CD4-positive, alpha-beta T cell (primary cell): ENCODE data around the gene KCNIP4. TPM values are rescaled to one million over a fixed set of nuclear protein-coding genes. Genes with fewer than 3 reads are reported as not detected.

ENCODE experiments used
- ATAC-seq: fragments of 200-7000 bp; cut with Tn5 transposase; one replicate; pipeline ENCODE4 v1.10.0; 2022; ENCODE audit warnings: mild to moderate bottlenecking; ENCODE audit not compliant: poor library complexity
- CTCF ChIA-PET: fragments of 350-600 bp; sonication (Branson Sonifier 250); formaldehyde crosslinking; loops from one replicate; lab custom pipeline; 2021; ENCODE audit warnings: antibody characterized with exemption, inconsistent platforms; lab: Charles Lee
- POLR2A ChIA-PET: fragments of 350-600 bp; sonication (Branson Sonifier 250); formaldehyde crosslinking; loops from one replicate; lab custom pipeline; 2021; ENCODE audit warnings: antibody characterized with exemption, inconsistent platforms; lab: Charles Lee
- DNase-seq, 14 experiments: peaks; one replicate each; pipeline ENCODE4 v3.0.0-alpha.2; 2013 to 2020; ENCODE audit warnings: mixed read lengths in 2 of 14
- H3K27ac ChIP-seq, 2 donors: one replicate each; pipeline versions ENCODE4 v1.5.1 to v1.7.0; 2013; ENCODE audit warnings: low read length in 2 of 2, low read depth in 1 of 2, mild to moderate bottlenecking in 1 of 2
- H3K27me3 ChIP-seq, 2 experiments: 1 replicate in 1 of 2; 2 replicates in 1 of 2; pipeline versions ENCODE4 v1.6.1 to v1.7.0; 2013; ENCODE audit warnings: low read length in 2 of 2, control low read depth in 1 of 2, mild to moderate bottlenecking in 1 of 2, moderate library complexity in 1 of 2; ENCODE audit not compliant: insufficient read depth in 2 of 2, control insufficient read depth in 1 of 2
- H3K36me3 ChIP-seq: one replicate; pipeline ENCODE4 v1.6.1; 2013; ENCODE audit warnings: low read length, control low read depth; ENCODE audit not compliant: insufficient read depth
- H3K4me1 ChIP-seq: one replicate; pipeline ENCODE4 v1.6.1; 2013; ENCODE audit warnings: low read length, control low read depth; ENCODE audit not compliant: insufficient read depth
- H3K4me3 ChIP-seq: one replicate; pipeline ENCODE4 v1.5.1; 2013; ENCODE audit warnings: mild to moderate bottlenecking, low read length, moderate library complexity
- H3K9me3 ChIP-seq, 2 experiments: 1 replicate in 1 of 2; 2 replicates in 1 of 2; pipeline versions ENCODE4 v1.6.1 to v1.7.0; 2013; ENCODE audit warnings: low read length in 2 of 2, mild to moderate bottlenecking in 2 of 2, control low read depth in 1 of 2, moderate library complexity in 1 of 2; ENCODE audit not compliant: control insufficient read depth in 1 of 2, insufficient read depth in 1 of 2
- H3K27ac Mint-ChIP-seq: one replicate; pipeline ENCODE4 v1.8.0; 2020; ENCODE audit warnings: mixed read lengths
- H3K27me3 Mint-ChIP-seq: one replicate; pipeline ENCODE4 v1.8.0; 2021; ENCODE audit warnings: mixed read lengths
- H3K36me3 Mint-ChIP-seq: one replicate; pipeline ENCODE4 v1.8.0; 2021; ENCODE audit warnings: low read depth, mixed read lengths
- H3K4me1 Mint-ChIP-seq: one replicate; pipeline ENCODE4 v1.8.0; 2021; ENCODE audit warnings: low read depth, mixed read lengths
- H3K4me3 Mint-ChIP-seq: one replicate; pipeline ENCODE4 v1.8.0; 2020; ENCODE audit warnings: mild to moderate bottlenecking, mixed read lengths
- H3K9me3 Mint-ChIP-seq: one replicate; pipeline ENCODE4 v1.8.0; 2020; ENCODE audit warnings: mixed read lengths
- intact Hi-C, 2 experiments: fragments of 100-400 bp; cut with DNase I in 1 of 2; cut with micrococcal nuclease in 1 of 2; formaldehyde crosslinking; loops; one replicate each; pipeline versions ENCODE4 v1.15.1 to v1.9.0; 2023 to 2025; cut with DNase I, micrococcal nuclease
- total RNA-seq, 174 experiments: library from RNA in 2 of 174; stranded (reverse) in 2 of 174; gene quantifications; one replicate each; pipeline ENCODE4 v1.2.3 and lab custom pipeline; 2021 to 2026
- TF ChIP-seq, protein P1 (sequence below): fragments of 200-600 bp; IDR thresholded peaks from one replicate; pipeline ENCODE4 v1.8.0; 2022; ENCODE audit warnings: antibody characterized with exemption, mild to moderate bottlenecking

KCNIP4 gene
- total RNA-seq, 2 experiments from 2014 or later, result not detected

DNA sequence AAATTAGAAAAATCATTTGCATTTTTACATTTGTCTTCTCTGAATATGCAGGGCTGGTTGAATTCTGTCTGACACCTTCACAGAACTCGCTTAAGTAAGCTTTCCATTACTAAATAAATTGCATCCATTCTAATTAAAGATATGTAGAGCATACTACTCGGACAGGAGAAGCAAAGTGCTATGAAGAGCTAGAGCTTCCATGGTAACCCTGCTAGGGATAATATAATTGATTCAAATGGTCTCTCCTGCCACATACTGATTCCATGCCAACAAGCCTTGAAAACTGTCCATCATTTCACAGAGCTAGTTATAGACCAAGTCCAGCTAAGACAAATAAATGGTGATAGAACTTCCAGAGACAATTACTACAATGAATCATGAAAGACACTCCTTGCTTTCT is 571.5 kb downstream of the KCNIP4 start:
- DNase-seq, result no peak
- no peaks in the 10 kb centered on the region for H3K27me3 Mint-ChIP-seq
- no peak overlapping the region for H3K4me3 ChIP-seq
- POLR2A ChIA-PET, result no interaction called here
- no peaks in the 10 kb centered on the region for H3K36me3 Mint-ChIP-seq
- H3K4me1 Mint-ChIP-seq, result no peaks in the 10 kb centered on the region
- no peak overlapping the region for H3K27ac Mint-ChIP-seq
- ATAC-seq, result no peak
- CTCF ChIA-PET, result no interaction called here
- H3K9me3 ChIP-seq, result peaks cover 4 to 5% of the 10 kb centered on the region in 2 experiments
- no peaks in the 10 kb centered on the region for H3K36me3 ChIP-seq
- peaks cover 10% of the 10 kb centered on the region for H3K9me3 Mint-ChIP-seq
- TF ChIP-seq, protein P1, sequence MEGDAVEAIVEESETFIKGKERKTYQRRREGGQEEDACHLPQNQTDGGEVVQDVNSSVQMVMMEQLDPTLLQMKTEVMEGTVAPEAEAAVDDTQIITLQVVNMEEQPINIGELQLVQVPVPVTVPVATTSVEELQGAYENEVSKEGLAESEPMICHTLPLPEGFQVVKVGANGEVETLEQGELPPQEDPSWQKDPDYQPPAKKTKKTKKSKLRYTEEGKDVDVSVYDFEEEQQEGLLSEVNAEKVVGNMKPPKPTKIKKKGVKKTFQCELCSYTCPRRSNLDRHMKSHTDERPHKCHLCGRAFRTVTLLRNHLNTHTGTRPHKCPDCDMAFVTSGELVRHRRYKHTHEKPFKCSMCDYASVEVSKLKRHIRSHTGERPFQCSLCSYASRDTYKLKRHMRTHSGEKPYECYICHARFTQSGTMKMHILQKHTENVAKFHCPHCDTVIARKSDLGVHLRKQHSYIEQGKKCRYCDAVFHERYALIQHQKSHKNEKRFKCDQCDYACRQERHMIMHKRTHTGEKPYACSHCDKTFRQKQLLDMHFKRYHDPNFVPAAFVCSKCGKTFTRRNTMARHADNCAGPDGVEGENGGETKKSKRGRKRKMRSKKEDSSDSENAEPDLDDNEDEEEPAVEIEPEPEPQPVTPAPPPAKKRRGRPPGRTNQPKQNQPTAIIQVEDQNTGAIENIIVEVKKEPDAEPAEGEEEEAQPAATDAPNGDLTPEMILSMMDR, result no peak
- H3K27ac ChIP-seq, result no peak overlapping the region
- no peak overlapping the region for H3K4me3 Mint-ChIP-seq
- H3K27me3 ChIP-seq, result no peaks in the 10 kb centered on the region
- intact Hi-C loops, result loop anchor here in 1 of 2 experiments (10.0 kb wide), 1 partner anchor 62 kb away; no protein-coding TSS in a partner anchor
- no peaks in the 10 kb centered on the region for H3K4me1 ChIP-seq

DNA sequence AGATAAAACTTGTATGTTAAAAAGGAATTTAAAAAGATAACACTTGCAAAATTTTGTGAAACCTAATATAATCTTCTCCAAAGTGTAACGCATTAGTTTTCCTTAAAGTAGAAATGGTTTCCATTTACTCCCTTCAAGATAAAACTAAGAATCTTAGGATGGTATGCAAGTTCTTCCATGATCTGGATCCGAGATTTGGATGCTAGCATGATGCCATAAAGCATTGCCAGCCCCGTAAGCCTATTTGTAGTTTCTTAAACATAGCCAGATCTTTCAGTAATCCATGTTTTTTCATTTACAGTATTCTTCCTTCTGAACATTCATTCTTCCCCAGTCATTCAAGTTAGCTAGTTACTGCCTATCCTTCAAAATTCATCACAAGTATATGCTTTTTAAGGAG is 572.4 kb downstream of the KCNIP4 start:
- intact Hi-C loops, result loop anchor here in 1 of 2 experiments (10.0 kb wide), 1 partner anchor 61 kb away; no protein-coding TSS in a partner anchor
- H3K9me3 ChIP-seq, result peaks cover 4% of the 10 kb centered on the region in 2 experiments
- Mint-ChIP-seq H3K4me3 (no peak overlapping the region), H3K36me3 (no peaks in the 10 kb centered on the region), H3K27me3 (no peaks in the 10 kb centered on the region), H3K4me1 (no peaks in the 10 kb centered on the region), H3K9me3 (peaks cover 10% of the 10 kb centered on the region), H3K27ac (no peak overlapping the region)
- H3K4me3 ChIP-seq, result no peak overlapping the region
- ChIA-PET POLR2A (no interaction called here), CTCF (no interaction called here)
- TF ChIP-seq, protein P1, result no peak
- DNase-seq (no peak), ATAC-seq (no peak)
- no peaks in the 10 kb centered on the region for H3K4me1 ChIP-seq
- no peaks in the 10 kb centered on the region for H3K27me3 ChIP-seq
- no peak overlapping the region for H3K27ac ChIP-seq
- H3K36me3 ChIP-seq, result no peaks in the 10 kb centered on the region

DNA sequence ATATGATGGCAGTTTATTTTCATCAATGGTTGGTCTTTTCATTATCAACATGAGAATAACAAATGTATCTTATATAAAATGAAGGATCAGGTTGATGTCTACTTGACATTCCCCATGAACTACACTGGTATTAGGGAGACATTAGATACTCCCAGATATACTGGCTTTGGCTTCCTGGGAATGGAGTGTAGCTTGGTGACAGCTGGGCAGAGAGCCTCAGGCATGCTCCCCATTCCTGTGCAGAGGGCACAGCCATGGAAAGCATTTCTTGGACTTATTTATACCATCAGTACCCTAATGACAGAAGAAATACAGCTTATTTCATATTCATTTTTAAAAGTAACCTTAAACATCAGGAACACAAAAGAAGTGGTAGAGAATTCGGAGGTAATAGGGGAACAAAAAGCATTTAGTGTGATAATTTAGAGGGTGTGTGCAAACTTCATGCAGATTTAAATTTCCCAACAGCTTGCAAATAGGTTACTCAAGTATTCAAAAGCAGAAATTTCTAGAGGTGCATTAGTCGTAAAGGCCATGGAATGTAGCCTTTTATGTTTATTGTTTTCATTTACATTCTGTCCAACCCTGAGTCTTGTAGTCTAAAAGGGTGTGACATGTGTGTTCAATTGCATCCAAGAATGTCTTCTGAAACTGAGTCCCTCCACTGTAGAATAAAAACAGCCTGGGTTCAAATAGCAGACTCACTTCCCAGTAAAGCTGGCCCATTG is 573.8 kb downstream of the KCNIP4 start:
- POLR2A ChIA-PET, result no interaction called here

More for the DNA sequence above, 573.8 kb downstream of the KCNIP4 start:
- H3K4me3 Mint-ChIP-seq, result no peak overlapping the region
- no peak overlapping the region for H3K27ac Mint-ChIP-seq
- Histone ChIP-seq H3K4me1 (no peaks in the 10 kb centered on the region), H3K4me3 (no peak overlapping the region), H3K27ac (no peak overlapping the region), H3K36me3 (no peaks in the 10 kb centered on the region), H3K27me3 (no peaks in the 10 kb centered on the region), H3K9me3 (peaks cover 0 to 4% of the 10 kb centered on the region in 2 experiments)
- no peaks in the 10 kb centered on the region for H3K27me3 Mint-ChIP-seq
- CTCF ChIA-PET, result no interaction called here
- no peaks in the 10 kb centered on the region for H3K36me3 Mint-ChIP-seq
- no peak for ATAC-seq
- H3K4me1 Mint-ChIP-seq, result no peaks in the 10 kb centered on the region
- DNase-seq, result no peak
- H3K9me3 Mint-ChIP-seq, result peaks cover 14% of the 10 kb centered on the region
- intact Hi-C loops, result loop anchor here in 1 of 2 experiments (10.0 kb wide), 1 partner anchor 60 kb away; no protein-coding TSS in a partner anchor
- TF ChIP-seq, protein P1, result no peak
